Suprapubic skin (tissue), 4 donors: ENCODE results near the gene RPTOR.

Experiments used
- EP300 ChIP-seq: sonication (generic); formaldehyde crosslinking; IDR thresholded peaks from one replicate; pipeline ENCODE4 v1.6.1; 2017; ENCODE audit warnings: antibody characterized with exemption
- POLR2A ChIP-seq, 2 donors: fragments of 450-650 bp; IDR thresholded peaks; one replicate each; pipeline ENCODE4 v1.6.1; 2017; ENCODE audit warnings: antibody characterized with exemption in 2 of 2, mild to moderate bottlenecking in 2 of 2, moderate library complexity in 2 of 2
- POLR2AphosphoS5 ChIP-seq, 3 donors: sonication (generic); formaldehyde crosslinking; IDR thresholded peaks; one replicate each; pipeline ENCODE4 v1.6.1; 2017; ENCODE audit warnings: antibody characterized with exemption in 3 of 3
- TF ChIP-seq, protein P1 (sequence below), 2 donors: fragments of 200-600 bp in 1 of 2; fragments of 450-650 bp in 1 of 2; sonication (generic) in 1 of 2; IDR thresholded peaks; one replicate each; pipeline ENCODE4 v1.5.1; 2016 to 2019; ENCODE audit warnings: antibody characterized with exemption in 2 of 2, mild to moderate bottlenecking in 1 of 2, moderate library complexity in 1 of 2

GRCh38 chr17:80964544-80964856 is 419.9 kb downstream of the RPTOR start:
- no peak for TF ChIP-seq POLR2A (IDR thresholded peaks at IDR 0.05)
- TF ChIP-seq, protein P1, sequence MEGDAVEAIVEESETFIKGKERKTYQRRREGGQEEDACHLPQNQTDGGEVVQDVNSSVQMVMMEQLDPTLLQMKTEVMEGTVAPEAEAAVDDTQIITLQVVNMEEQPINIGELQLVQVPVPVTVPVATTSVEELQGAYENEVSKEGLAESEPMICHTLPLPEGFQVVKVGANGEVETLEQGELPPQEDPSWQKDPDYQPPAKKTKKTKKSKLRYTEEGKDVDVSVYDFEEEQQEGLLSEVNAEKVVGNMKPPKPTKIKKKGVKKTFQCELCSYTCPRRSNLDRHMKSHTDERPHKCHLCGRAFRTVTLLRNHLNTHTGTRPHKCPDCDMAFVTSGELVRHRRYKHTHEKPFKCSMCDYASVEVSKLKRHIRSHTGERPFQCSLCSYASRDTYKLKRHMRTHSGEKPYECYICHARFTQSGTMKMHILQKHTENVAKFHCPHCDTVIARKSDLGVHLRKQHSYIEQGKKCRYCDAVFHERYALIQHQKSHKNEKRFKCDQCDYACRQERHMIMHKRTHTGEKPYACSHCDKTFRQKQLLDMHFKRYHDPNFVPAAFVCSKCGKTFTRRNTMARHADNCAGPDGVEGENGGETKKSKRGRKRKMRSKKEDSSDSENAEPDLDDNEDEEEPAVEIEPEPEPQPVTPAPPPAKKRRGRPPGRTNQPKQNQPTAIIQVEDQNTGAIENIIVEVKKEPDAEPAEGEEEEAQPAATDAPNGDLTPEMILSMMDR (IDR thresholded peaks at IDR 0.05), result no peak
- TF ChIP-seq EP300, result no peak
- TF ChIP-seq POLR2AphosphoS5 (IDR thresholded peaks at IDR 0.05), result no peak
